Suppressor macrophage treated with lipopolysaccharide for 4 hours (primary cell): ENCODE data around the gene GSG1.

Experiments used
- DNase-seq: peaks from one replicate; pipeline ENCODE4 v3.0.0-alpha.2; 2020

Gene GSG1

DNA sequence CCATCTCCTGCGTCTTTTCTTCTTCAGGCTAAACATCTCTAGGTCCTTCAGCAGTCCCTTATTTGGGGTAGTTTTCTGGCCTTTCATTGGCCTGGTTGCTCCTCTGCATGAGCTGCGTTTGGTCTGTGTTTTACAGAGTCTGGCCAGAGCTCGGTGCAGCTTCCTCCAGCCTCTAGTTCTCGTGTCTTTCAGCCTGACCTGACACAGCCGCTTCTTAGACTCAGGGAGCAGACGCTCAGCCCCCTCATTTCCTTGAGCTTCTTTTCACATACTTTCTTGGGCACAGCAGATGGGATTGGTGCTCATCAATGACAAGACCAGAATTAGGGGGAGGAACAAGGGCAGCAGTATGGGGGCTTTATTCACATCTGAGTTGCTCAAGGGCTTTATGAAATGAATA lies 13.6 kb upstream of the GSG1 start:
- no peak for DNase-seq

DNA sequence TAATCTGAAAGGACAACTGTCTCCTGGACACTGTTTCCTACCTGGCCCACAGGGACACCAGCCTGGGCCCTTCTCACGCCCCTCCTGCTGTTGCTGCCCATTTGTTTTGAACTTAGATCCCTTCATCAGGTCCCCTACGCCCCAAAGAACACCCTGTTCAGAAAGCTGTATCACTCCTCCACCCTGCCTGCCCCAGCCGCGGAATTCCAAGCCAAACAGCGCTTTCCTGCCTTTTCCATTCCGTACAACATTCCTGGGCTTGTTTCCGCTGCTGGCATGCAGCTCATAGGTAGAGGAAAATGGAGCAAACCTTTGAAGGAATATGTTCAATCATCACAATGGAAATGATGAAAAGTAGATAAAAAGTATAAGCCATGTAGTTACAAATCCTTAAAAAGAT lies 12.8 kb upstream of the GSG1 start:
- DNase-seq, result no peak

GRCh38 chr12:13114251-13115052 lies 11.0 kb upstream of the GSG1 start:
- DNase-seq, result no peak

DNA sequence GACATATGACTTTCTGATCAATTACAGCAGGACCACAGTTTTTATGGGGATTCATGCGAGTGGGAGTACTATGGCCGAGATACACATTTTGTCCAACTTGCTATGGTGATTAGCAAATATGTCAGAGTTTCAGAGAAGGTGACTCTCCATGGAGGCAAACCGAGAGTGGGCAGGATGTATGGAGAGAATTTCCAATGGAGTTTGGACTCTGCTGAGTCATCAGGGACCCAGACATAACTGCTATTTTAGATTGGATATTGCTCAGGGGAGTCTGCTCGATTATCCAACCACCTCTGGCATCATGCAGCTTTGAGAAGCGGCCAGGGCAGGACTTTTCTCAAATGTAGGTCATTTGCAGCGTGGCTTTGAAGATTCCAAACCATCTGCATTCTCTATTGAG lies 9.5 kb upstream of the GSG1 start:
- DNase-seq, result no peak

- no peak for DNase-seq
Observed at GRCh38 chr12:13106666-13107065, 3.2 kb upstream of the GSG1 start.

DNA sequence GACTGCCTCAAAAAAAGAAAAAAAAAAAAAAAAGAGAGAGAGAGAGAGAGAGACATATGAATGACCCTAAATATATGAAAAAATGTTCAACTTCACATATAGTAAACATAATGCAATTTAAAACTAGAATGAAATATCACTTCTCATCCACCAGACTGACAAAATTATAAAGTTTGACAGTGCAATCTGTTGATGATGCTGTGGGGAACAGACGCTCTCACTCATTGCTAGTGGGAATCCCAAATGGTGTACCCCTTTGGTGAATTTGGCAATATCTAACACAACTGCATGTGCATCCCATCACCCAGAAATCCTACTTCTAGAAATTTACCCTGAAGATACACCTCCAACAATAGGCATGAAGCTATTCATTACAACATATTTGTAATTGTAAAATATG lies 2.3 kb upstream of the GSG1 start:
- DNase-seq, result no peak

- peak; percentile 77 for DNase-seq
Observed at GRCh38 chr12:13104409-13104808, 942 bp upstream of the GSG1 start.

DNA sequence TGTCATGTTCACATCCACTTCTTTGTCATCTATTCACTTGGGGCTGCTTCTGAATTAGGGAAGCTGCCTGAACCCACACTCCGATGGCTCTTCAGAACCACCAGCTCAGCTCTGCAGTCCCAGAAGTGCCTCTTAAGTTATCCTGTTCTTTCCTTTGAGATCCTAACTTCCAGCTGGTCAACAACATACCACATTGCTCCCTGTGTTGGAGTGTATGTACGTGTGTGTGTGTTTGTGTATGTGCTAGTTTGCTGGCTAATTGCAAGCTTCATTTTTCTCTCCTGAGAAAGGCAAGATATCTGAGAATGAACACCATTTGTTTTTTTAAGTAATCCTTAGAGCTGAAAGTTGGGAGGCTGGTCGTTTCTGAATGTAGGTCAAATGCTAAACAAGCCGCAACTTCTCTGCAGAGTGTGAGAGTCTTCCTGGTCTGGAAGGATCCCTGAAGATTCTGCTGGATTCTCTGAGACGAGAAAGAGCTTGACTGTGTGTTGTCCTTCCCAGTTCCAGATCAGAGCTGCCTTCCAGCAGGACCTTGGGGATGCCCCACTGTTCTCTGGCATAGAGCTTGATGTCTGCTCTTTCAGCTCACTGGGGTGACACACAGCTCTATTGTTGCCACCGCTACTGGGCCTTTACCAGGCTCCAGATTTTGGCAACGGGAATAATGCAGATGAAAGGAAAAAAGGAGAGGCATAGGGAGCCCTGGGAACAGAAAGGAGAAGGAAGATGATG lies 839 bp downstream of the GSG1 start:
- DNase-seq, result peak; percentile 49

DNA sequence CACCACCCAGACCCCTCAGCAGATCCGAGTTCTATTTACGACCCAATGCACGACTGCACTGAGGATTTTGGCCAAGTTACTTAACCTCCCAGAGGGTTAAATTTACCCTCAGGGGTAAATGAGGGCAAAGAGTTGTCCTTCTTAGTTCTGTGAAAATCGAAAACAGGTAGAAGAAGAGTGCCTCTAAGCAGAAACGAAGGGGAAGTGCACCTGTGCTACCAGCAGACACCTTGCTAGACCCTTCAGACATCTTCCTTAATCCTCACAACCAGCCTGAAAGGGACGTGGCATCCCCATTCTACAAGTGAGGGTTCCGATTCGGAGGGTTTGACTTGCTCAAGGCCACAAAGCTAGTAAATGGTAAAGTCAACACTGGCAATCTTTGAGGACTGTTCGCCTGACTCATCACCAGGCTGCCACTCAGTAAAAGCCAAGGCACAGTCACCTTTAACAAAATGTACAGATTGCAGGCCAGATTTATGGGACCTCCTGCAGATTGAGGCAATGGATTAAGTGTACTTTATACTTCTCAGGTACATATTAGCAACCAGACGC lies 1.6 kb downstream of the GSG1 start:
- DNase-seq, result peak; percentile 45

DNA sequence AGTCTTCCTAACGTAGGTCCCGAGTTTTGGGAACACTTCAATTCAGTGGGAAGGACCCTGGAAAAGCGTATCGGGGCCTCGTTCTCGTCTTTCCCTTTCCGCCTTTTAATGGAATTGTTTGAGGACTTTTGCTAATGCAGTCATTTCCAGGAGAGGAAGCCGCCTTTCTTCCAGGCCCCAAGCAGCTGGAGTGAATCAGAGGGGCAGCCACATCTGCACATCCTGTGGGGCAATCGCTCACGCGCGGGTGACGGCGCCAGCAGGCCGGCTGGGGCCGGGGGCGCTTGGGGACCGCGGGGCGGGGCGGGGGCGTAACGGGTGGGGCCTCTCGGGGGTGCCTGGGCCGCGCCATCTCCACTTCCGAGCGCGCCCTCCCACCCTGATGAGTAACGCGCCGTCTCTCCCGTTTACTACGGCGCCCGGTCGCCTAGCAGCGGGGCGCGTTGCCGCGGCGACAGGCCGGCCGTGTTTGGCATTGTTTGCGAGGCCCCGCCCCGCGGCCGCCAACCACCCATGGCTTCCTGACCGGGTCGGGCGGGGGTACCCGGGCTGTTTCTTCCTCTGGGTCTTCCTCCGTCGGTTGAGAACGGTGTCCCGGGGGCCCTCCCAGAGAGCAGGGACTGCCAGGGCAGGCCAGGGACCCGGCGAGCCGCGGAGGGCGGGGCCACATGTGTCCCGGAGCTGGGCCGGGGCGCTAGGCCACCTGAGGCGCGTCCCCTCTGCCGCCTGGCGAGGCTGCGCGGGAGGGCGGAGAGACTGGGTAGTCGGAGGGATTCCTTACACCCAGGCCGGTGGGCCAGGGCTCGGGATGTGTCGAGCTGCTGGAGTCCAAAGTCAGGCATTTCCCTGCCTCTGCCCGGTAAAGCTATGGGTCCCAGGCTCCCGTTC lies 2.3 kb downstream of the GSG1 start:
- DNase-seq, result peak; percentile 99

GRCh38 chr12:13100605-13100881 lies 2.9 kb downstream of the GSG1 start:
- peak; percentile 81 for DNase-seq

DNA sequence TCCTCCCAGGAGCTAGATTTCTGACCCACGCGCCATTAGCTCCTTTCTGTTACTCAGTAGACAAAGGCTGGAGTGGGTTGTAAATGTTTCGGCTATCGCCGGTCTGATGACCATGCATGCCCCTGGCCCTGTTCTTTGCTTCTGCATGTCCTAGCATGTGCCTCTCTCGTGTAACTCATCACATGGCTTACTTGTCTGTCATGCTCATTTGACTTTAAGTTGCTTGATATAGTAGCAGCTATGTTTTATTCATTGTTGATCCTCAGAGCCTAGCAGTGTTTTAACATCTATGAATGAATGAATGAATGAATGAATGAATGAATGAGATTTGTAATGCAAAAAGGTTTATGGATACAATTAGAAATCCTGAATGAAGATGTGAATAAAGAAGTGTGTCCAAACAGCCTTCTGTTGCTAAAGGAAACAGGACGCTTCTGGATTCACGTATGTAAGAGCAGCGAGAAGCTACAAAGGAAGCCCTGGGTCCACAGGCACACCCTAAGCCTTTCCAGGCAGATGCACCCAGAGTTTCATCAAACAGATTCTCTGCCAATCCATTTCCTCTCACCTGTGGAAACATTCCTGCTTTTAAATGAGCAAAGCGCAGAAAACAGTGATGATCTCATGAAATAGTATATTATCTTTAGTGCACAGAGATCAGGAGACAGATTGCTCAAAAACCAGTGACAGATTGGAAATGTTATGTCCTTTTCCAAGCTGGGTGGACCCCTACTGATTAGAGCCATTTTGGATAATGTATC lies 3.4 kb downstream of the GSG1 start:
- DNase-seq, result peak; percentile 41

- DNase-seq, result peak; percentile 70
Observed at GRCh38 chr12:13099066-13099843, 4.2 kb downstream of the GSG1 start.

DNA sequence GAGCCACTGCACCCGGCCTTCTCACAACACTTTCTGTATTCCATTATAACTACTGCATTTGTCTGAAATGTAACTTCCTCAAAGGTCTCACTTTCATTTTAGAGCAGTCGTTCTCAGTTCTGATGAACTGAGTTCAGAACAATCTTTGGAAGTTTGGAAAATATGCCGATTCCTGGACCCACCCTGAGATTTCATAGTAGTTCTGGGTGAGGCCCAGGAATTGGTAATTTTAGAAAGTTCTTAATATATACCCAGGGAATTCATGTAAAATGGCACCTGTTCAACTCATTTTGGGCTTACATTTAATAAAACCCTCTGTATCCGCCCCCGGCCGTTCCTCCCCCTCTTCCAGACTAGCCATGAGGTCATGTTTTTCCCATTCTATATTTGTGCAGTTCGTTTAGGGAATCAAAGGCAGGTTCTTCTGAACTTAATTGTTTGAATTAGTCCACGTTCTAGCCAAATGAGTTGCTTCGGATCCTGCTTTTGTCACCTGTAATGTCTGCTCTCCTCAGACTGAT lies 5.9 kb downstream of the GSG1 start:
- DNase-seq, result peak; percentile 72

GRCh38 chr12:13095266-13095995 lies 8.0 kb downstream of the GSG1 start:
- no peak for DNase-seq

GRCh38 chr12:13094367-13094766 lies 9.1 kb downstream of the GSG1 start:
- DNase-seq, result peak; percentile 88

- no peak for DNase-seq
Observed at GRCh38 chr12:13093848-13094220, 9.6 kb downstream of the GSG1 start.

DNA sequence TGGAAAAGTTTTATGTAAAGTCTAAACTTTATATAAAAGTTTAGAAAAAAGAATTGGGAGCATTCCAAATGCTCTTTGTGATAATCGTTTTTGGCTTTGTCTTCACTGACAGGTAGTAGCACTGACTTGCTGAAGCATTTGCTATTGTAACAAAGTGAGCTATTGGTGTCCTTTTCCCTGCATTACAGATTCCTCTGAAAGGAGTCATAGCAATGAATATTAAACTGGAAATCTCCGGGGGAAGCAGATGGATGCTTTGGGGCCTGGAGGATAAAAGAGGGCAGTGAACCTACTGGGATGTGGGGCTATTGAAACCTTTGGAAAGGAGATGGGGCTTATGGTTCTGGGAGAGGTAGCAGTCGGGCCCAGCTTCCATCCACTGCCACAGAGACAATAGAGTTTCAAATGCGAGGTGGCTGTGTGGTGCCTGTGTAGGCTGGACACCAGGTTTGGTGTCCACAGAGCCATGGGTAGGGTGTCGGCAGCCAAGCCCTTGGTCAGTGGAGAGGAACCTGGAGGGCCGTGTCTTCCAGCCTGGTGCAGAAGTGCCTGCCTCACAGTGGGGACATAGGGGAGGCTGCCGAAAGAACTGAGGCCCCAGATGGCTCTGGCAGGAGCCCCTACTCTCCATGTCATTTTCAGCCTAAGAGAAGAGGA lies 10.1 kb downstream of the GSG1 start:
- DNase-seq, result no peak

DNA sequence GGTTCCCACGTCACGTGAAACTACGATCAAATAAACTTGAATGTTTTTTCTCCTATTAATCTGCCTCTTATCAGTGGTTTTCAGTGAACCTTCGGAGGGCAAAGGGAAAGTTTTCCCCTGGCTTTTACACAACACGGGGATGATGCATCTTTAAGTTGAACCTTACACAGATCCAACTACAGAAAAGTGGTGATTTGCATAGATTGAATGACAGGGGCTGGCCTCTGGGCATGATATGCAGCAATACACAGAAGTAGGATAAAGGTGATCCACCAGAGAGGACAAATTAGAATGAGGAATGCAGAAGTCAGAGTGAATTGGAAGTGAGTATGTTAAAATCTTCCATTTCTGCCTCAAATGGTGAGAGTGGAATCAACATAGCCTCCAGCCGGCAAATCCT lies 11.6 kb downstream of the GSG1 start:
- DNase-seq, result peak; percentile 26

DNA sequence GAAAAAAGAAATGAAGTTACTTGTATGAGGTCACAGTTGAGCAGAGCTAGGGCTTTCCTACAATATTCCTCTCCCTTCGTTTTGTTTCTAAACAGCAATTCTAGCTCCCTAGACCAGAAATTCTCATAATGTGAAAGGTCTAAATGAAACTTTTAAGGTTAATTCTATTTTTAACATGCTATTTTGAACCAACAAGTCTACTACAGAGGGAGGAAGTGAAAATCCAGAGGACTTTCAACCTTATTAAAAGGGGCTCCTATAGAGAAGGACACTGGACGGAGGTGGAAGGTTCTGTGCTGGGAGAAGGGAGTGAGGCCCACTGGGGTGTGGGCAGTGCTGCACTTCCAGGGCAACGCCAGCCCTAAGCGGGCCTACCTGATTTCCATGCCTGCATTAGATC lies 13.4 kb downstream of the GSG1 start:
- DNase-seq, result no peak
